Measurements from ENCODE around the gene EFCC1.

The EFCC1 gene, protein sequence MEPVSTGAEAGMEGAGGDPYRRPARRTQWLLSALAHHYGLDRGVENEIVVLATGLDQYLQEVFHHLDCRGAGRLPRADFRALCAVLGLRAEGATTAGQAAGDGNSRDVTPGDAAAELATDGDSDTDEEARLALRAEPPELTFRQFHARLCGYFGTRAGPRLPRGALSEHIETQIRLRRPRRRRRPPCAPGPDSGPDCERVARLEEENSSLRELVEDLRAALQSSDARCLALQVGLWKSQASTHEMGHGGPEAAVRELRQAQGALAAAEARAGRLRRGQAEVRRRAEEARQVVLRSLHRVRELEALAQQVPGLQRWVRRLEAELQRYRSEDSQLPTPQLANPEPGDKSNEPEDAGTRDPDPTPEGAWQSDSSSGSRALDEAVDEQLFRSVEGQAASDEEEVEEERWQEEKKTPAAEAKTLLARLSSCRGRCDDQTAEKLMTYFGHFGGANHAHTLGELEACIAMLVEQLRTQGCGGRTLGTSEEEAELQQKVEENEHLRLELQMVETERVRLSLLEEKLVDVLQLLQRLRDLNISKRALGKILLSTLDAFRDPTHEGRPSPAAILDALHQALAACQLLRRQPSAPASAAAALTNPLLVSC

DNA sequence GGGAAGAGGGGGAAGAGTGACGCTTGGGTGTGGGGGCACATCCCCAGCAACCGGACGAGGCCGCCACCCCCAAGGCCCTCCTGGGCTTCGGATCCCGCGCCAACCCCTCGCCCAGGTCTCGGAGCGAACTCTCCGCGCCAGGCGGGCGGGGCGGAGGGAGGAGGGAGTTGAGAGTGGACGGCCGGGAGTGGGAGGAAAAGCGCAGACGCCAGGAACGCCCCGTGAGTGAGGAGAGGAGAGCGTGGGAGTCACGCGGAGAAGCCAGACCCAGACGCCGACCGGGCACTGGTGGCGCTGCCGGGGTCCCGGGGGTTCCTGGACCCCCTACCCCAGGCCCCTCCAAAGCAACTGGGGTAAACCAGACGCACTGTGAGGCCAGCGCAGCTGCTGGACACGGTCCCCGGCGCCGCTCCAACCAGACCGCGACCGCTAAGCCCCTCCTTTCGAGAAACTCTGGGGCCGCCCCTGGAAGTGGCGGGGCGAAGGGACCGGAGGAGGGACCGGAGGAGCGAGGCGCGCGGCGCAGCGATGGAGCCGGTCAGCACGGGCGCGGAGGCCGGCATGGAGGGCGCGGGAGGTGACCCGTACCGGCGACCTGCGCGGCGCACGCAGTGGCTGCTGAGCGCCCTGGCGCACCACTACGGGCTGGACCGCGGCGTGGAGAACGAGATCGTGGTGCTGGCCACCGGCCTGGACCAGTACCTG lies at the start of gene EFCC1:
TSS of gene EFCC1 (plus strand) at position 204 of the 705 bp plus-strand sequence. CDS start at position 529, 325 bp downstream.
- DNase-seq, result no peak

DNA sequence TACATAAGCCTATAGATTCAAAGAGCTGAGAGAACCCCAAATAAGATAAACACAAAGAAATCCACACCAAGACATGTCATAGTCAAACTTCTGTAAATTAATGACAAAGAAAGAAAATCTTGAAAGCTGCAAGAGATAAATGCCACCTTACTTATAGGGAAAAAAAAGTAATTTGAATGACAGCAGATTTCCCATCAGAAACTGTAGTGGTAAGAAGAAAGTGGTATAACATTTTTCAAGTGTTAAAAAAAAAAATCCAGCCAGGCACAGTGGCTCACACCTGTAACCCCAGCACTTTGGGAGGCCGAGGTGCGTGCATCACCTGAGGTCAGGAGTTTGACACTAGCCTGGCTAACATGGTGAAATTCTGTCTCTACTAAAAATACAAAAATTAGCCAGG lies 44.7 kb upstream of the EFCC1 start:
- no peak for DNase-seq

DNA sequence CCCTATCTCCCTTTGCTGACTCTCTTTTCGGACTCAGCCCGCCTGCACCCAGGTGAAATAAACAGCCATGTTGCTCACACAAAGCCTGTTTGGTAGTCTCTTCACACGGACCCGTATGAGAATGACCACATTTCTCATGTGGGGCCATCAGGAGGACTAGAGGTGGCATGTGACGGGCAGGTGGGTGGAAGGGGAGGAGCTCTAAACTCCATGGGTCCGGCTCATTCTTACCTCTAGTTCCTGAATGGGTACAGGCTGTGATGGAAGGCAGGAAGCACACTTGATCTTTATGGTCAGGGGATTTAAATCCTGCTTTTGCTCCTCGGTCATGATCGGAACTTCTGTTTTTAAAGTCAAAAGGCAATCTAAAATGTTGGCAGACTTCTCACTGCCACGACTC lies 35.8 kb upstream of the EFCC1 start:
- DNase-seq, result no peak

DNA sequence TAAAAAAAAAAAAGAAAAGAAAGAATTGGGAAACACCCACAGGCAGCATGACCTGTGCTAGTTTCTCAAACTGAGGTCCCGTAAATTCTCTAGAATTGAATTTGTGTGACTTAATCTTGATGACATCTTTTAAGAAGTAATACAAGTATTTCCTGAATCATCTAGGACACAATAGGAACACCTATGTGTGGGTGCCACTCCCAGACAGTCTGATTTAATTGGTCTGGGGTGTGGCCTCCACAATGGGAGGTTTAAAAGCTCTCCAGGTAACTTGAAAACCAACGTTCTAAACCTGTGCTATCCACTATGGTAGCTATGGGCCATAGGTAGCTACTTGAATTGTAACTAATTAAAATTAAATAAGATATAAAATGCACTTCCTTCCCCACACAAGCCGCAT lies 35.3 kb upstream of the EFCC1 start:
- DNase-seq, result no peak

DNA sequence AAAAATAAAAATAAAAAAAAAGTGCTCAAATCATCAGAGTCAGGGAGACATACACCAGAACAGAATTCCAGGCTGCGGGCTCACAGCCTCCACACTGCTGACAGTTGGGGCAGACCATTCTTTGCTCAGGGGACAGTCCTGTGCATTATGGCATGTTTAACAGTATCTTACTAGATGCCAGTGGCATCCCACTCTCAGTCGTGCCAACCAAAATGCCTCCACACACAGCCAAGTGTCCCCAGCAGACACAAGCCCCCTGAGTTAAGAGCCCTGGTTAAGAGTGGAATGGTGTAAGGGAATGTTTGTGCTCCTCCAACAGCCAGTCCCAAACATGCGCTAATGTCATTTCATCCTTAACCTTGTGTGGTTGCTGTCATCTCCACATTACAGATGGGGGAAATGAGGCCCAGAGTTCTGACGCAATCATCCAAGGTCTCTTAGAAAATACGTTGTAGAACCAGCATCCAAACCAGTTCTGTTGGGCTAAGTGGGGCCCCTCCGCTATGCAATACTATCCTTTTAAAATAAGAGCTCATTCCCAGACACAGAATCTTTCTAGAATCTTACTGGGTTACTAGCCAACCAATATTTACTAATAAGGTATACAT lies 33.3 kb upstream of the EFCC1 start:
- no peak for DNase-seq

DNA sequence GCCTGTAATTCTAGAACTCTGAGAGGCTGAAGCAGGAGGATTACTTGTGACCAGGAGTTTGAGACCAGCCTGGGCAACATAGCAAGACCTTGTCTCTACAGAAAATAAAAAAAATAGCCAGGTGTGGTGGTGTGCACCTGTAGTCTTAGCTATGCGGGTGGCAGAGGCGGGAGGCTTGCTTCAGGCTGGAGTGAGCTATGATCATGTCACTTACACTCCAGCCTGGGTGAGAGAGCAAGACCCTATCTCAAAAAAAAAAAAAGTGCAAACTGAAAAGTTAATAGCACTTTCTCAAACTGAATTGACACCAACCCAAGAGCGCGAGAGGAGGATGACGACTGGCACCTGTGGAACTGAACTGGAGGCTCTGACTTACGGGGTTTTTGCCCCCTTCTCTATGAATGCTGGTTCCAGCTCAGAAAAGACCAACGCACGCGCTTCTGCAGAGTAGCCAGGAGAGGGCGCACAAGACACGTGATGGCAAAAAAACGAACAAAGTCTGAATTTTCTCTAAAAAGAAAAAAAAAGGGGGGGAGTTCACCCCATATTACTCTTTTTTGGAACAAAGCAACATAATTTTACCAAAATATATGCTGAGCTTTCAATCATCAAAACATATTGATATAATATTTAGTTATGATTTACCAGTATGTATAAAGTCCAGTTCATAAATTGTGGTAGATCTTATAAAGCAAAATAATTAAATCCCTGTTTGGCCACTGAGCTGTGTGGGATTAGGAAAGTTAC lies 30.9 kb upstream of the EFCC1 start:
- DNase-seq, result peak; percentile 19

DNA sequence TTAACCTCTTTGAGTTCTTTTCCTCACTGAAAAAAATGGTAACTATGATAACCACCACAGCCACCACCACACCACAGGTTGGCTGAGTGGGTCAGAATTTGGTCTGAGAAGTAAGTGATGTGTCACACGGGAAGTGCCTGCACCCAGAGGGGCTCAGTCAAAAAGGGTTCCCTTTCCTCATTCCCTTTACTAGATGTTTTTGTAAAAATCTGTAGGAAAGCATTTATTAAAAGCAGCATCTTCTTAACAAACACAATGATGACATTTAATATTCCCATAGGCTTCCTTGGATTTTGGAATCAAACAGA lies 30.4 kb upstream of the EFCC1 start:
- no peak for DNase-seq

DNA sequence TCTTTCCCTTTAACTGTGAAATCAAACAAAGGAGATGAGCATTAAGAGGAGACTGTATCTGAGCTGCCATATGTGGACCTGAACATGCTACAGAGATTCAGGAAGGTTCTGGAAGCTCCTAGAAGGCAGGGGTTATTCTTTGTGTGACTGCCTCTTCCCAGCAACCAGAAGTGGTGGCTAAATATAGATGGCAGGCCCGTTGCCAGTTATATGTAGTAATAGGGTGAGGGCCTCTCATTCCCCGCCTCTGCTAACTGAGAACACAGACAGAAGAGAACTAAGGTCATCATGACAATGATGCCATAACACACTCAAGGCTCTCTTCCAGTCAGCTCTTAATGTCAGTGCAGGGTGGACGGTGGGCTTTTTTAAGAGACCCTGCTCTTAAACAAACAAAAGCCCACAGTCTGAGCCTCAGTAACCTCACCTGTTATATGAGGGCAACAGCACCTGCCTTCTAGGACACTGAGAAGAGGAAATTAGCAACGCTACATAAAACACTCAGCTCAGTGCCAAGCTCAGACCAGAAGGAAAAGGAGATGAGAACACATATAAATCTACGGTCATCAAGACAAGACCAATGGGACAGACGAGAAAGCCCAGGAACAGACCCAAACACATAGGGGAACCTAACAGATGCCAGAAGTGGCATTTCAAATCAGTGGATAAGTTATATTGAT lies 29.5 kb upstream of the EFCC1 start:
- peak; percentile 69 for DNase-seq

DNA sequence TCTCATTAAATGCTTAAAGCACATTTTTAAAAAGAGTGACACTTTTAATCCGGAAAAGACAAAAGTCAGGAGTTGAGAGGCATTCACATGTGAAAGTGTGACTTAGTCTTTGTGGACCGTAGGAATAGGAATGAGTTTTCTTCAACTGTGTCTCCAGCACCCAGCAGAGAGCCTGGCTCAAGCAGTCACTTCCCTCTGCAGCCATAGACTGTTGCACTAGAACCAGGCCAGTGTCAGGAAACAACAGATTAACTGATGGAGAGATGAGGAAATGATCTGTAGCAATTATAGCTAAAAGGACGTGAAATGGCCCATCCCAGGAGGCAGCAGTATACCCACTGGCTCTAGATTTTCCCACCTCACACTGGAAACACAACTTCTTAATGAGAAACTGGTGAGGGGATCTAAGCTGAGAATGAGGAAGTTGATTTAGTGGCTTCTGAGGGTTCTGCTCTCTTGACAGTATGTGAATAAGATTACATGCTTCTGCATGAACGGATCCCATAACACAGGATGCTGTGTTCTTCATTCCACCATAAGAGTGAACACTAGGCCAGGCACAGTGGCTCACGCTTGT lies 27.0 kb upstream of the EFCC1 start:
- no peak for DNase-seq

DNA sequence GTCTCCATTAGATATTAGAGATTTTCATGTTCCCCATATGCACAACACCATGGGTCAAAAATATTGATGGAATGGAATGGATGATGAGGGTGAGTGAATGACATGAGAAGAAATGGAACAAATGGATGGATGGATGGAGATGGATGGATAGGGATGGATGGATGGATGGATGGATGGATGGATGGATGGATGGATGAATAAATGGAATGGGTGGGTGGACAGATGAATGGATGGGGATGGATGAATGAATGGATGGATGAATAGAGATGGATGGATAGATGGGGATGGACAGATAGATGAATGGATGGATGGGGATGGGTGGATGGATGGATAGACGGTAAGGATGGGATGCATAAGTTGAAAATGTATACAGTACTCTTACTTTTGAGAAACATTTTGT lies 25.8 kb upstream of the EFCC1 start:
- DNase-seq, result no peak

DNA sequence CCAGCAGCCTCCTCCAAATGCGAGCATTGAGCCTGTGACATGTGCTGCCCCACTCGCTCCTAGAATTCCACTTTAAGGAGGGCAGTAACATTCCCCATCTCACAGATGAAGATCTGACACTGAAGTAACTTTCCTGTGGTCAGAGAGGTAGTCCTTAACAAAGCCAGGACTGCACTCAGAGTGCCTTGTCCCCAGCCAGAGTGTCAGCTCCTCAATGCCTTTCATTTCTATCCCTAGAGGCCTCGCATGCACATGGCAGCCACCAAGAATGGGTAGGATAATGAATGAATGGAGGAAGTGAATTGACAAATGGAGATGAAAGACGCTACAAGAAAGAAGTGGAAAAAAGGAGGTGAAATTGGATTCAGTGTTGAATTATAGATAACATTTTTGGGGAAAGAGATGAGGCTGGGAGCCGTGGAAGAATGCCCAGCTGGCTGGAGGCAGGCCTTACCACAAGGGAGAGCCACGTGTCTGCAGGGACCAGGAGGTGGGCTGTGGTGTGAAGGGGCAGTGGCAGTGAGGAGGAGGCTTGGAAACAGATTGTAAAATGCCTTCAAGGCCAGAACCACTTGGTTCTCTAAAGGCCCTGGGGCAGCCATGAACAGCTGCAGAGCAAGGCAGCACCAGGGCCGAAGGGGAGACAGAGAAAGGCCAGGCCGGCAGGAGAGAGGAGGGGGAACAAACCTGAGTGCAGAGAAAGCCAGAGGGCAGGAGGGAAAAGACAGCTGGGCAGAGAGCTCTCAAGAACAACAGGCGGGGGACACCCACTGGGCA lies 17.6 kb upstream of the EFCC1 start:
- DNase-seq, result no peak

DNA sequence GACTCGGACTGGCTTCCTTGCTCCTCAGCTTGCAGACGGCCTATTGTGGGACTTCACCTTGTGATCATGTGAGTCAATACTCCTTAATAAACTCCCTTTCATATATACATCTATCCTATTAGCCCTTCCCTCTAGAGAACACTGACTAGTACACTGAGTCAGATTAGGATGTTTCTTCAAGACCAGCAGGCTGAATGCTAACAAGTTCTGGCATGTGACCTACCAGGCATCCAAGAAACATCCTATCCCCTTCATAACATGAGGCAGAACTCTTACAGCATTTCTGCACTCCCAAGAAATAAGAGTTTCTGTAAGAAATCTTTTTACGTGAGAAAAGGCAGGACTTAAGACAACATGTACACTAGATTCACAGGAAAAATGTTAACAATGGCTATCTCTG lies 16.5 kb upstream of the EFCC1 start:
- no peak for DNase-seq

DNA sequence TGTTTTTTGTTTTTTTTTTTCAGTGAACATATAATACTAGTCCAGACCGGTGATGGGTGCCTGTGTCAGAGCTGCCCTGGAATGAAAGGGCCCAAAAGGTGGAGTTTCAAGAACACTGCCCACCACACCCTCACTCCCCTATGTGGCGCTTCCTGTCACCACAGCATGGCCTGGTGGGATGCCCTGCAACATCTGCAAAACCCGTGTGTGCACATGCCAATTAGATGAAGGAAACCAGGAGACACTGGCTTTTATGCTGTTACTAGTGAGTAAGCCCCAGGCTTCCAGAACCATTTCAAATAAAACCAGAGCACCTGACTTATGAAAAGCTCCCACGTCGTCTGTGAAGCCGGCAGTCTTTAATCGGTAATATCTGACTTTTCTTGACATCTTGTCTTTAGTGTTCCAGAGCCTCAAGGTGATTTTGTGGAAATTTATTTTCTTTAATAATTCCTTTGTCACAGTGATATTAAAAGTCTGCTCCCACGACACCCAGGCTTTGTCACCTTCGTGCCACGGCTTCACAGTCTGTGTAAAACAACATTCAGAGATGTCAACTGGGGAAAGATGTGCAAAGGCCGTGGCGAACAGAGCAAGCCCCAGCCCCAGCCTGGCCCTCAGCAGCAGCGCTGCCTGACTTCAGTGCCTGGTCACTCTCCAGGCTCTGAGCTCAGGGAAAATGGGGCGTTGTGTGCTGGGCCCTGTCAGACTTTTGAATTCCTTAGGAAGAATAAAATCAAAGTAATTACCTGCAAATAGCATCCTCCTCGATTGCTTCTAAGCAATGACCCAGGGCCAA lies 13.6 kb upstream of the EFCC1 start:
- DNase-seq, result no peak

DNA sequence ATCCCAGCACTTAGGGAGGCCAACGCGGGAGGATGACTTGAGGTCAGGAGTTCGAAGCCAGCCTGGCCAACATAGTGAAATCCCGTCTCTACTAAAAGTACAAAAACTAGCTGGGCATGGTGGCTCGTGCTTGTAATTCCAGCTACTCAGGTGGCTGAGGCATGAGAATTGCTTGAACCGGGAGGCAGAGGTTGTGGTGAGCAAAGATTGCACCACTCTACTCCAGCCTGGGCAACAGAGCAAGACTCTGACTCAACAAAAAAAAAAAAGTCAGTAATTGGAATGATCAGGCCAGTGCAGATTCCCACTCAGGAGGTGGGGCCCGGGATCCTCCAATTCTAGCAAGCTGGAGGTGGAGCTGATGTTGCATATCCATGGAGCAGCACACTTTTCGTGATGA lies 12.8 kb upstream of the EFCC1 start:
- no peak for DNase-seq

DNA sequence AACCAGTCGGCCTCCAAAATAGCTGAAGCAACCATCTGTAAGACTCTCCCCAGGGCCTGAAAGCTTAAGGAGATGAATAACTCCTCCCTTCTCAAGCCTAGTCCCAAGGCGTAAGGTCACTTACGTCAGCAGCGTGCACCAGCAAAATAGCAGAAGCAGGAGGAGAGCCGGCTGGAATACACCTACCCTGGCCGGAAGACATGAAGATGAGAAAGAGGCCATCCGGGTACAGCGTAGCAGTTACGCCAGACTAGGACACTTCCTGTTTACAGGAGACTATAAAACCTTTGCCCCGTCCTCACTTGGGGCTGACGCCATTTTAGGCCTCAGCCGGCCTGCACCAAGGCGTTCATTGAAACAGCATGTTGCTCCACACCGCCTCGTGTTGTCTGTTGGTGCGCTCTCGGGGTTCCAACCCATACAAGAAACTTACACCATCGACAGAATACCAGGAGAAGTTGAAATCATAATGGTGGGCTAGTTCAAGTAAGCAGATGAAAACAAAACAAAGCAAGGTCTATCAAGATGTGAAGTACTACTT lies 9.7 kb upstream of the EFCC1 start:
- DNase-seq, result no peak

DNA sequence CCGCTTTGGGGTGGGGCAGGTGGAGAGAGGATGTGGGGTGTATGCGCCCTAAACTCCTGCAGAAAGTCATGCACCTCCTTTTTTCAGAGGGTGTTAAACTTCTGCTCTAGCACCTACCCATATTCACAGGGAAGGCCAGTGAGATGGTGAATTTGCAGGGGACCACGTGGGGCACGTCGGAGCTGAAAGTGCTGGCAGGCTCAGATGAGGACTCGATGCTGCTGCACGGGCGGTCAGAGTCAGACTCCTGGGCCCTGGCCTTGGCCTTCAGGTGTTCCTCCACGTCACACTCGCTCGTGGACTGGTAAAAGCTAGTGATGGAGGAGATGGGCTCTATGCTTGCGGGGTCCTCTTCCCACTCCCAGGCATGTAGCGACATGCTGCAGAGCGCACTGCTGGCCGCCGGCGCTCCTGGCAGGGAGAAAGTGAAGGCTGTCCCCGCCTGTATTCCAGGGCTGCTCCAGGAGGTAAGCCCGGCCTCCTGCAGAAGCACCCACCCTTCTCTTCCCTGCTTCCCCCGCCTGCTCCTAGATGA lies 8.1 kb upstream of the EFCC1 start:
- DNase-seq, result no peak

DNA sequence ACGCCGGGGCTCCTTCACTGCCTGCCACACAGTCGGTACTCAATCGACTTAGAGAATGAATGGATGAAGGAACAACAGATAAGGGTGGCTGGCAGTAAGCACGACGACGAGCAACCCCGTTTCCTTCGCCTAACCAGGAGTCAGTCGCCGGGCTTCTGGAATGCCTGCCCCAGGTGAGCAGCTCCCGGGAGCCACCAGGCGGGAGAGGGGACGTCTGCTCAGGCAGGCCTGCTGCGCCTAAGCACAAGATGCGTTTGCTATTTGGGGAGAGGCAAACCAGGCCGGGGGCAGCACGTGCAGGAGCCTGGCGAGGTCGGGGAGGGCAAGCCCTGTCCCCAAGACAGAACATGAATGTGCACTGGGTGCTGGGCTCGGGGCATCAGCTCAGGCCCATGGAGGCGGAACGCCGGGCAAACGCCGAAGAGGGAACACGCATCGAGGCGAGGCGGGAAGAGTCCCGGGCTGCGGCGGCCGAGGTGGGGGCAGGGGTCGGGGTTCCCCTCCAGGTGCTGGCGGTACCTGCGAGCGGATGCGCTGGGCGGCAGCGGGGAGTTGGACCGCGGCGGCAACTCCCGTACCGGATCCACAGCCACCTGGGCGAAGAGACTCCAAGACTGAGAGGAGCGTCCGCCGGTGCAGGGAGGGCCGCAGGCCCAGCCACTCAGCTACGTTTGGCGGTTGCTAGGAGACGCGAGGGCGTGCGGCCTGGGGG lies 7.5 kb upstream of the EFCC1 start, which contains the start of gene CFAP92:
TSS of gene CFAP92 (minus strand) at position 616 of the 712 bp plus-strand sequence. CDS start 772 bp downstream, outside the sequence.
- DNase-seq, result peak; percentile 73

DNA sequence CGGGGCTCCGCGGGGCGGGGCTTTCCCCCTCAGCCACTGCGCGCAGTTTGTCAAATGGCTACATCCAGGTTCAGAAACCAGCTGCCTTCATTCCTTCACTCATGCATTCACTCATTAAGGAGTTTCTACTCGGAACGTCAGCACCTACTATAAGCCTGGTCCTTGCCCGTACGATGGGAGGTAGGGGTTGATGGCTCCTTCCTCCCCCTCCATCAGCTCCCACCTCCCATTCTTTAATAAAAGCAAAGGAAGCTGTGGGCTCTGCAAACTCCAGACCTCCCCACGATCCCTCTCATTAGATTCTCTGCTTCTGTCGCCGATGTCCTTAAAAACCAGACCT lies 7.0 kb upstream of the EFCC1 start:
- DNase-seq, result no peak

All from SHP77 treated with DMSO at 0.1 percent for 48 hours (cell line).